ENCODE results near the gene CAMTA2.

CAMTA2 gene

GRCh38 chr17:4998732-4999429 lies 11.4 kb upstream of the CAMTA2 start:
- DNase-seq = no peak

- no peak for DNase-seq
These were observed 10.7 kb upstream of the CAMTA2 start for GRCh38 chr17:4998027-4998731.

- DNase-seq = peak; percentile 84
These were observed 10.0 kb upstream of the CAMTA2 start, which contains the start of the genes INCA1 and KIF1C for GRCh38 chr17:4997302-4998026. INCA1 (minus strand) TSS chr17:4997522; CDS start chr17:4994437, 3,085 bp downstream. KIF1C (plus strand) TSS chr17:4997950; CDS start chr17:5000247, 2,297 bp downstream.

GRCh38 chr17:4994081-4994595 lies 6.7 kb upstream of the CAMTA2 start:
- no peak for DNase-seq

- no peak for DNase-seq
These were observed 492 bp upstream of the CAMTA2 start for GRCh38 chr17:4987767-4988567.

GRCh38 chr17:4986403-4986802 lies 1.1 kb downstream of the CAMTA2 start:
- no peak for DNase-seq

- no peak for DNase-seq
These were observed 5.2 kb downstream of the CAMTA2 start for GRCh38 chr17:4982305-4982704.

GRCh38 chr17:4980644-4981216 lies 6.7 kb downstream of the CAMTA2 start:
- peak; percentile 39 for DNase-seq

GRCh38 chr17:4978726-4979125 lies 8.7 kb downstream of the CAMTA2 start:
- DNase-seq = no peak

GRCh38 chr17:4974115-4974670 lies 13.3 kb downstream of the CAMTA2 start:
- DNase-seq = no peak

- DNase-seq = no peak
These were observed 14.0 kb downstream of the CAMTA2 start for GRCh38 chr17:4973256-4974114.

GRCh38 chr17:4972752-4973151 lies 14.7 kb downstream of the CAMTA2 start:
- DNase-seq = no peak

GRCh38 chr17:4972322-4972721 lies 15.2 kb downstream of the CAMTA2 start:
- no peak for DNase-seq

- no peak for DNase-seq
These were observed 15.6 kb downstream of the CAMTA2 start for GRCh38 chr17:4971826-4972225.

- no peak for DNase-seq
These were observed 17.2 kb downstream of the CAMTA2 start for GRCh38 chr17:4970273-4970672.

GRCh38 chr17:4969551-4970173 lies 17.8 kb downstream of the CAMTA2 start:
- DNase-seq = no peak

GRCh38 chr17:4969047-4969550 lies 18.4 kb downstream of the CAMTA2 start:
- DNase-seq = peak; percentile 76

- peak; percentile 62 for DNase-seq
These were observed 18.9 kb downstream of the CAMTA2 start for GRCh38 chr17:4968486-4969046.
